GM19193 (cell line): ENCODE measurements around the gene CTIF.

Experiments used
- POLR2A ChIP-seq: IDR thresholded peaks from 4 replicates; pipeline ENCODE4 v1.6.1; 2011; ENCODE audit not compliant: insufficient read depth, insufficient read length; ENCODE audit errors: extremely low read depth

The CTIF gene

GRCh38 chr18:48706731-48707130 lies 167.9 kb downstream of the CTIF start:
- TF ChIP-seq POLR2A = no peak

DNA sequence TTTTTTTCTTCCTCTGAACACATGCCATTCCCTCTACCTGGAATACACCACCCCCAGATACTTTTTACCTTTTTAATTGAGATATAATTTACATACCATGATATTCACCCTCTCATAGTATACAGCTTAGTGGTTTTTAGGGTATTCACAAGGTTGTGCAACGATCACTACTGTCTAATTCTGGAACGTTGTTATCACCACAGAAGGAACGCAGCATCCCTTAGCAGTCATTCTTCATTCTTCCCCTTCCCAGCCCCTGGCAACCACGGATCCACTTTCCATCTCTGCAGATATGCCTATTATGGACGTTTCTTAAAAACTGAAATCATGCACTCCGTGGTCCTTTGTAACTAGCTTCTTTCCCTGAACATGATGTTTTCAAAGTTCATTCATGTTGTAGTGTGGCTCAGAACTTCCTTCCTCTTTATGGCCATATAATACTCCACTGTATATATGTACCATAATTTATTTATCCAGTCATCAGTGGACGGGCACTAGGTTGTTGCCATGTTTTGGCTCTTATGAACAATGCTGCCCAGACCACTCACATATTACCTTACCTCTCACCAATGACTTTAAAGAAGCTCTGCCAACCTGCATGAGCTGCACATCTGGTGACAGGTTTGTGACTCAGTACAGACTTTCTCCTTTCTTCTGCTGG lies 168.9 kb downstream of the CTIF start:
- TF ChIP-seq POLR2A = no peak

- no peak for TF ChIP-seq POLR2A
These were observed 170.0 kb downstream of the CTIF start for GRCh38 chr18:48708807-48709206.

GRCh38 chr18:48709371-48710062 lies 170.7 kb downstream of the CTIF start:
- no peak for TF ChIP-seq POLR2A

GRCh38 chr18:48711651-48712486 lies 173.0 kb downstream of the CTIF start:
- TF ChIP-seq POLR2A = no peak

DNA sequence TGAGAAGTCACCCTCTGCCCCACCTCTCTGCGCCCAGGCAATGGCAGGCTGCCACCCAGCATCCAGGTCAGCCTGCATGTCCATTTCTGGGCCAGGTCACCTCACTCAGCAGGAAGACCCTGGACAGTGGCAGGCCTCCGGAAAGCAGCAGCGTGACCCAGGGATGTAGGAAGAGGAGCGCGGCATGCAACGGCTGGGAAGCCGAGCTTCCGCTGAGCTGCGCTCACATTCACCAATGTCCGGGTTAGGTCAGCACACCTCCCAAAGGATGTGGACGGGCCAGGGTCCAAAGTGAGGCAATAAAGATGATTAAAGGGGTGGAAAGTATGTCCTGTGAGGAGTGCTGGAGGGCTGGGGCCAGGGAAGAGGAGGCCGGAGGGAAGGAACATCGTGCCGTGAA lies 174.5 kb downstream of the CTIF start:
- TF ChIP-seq POLR2A = no peak

DNA sequence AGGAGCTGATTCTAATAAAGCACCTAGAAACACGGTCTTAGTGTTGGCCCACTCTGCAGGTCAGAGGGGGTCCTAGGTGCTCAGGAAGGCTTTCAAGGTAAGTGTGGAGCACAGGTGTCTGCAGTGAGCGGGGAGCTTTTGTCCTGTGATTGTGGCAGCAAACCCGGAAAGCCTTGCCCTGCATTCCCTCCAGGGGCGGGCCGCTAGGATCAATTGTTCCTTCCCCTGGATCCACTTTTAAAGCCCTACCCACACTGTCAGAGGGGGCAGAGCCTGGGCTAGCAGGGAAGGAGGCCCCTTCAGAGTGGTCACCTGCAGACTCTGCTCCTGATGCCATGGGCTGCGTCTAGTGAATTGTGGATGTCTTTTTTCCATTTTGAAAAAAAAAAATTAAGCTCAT lies 176.0 kb downstream of the CTIF start:
- no peak for TF ChIP-seq POLR2A

GRCh38 chr18:48715711-48716361 lies 177.0 kb downstream of the CTIF start:
- no peak for TF ChIP-seq POLR2A

GRCh38 chr18:48718251-48718959 lies 179.6 kb downstream of the CTIF start:
- no peak for TF ChIP-seq POLR2A

DNA sequence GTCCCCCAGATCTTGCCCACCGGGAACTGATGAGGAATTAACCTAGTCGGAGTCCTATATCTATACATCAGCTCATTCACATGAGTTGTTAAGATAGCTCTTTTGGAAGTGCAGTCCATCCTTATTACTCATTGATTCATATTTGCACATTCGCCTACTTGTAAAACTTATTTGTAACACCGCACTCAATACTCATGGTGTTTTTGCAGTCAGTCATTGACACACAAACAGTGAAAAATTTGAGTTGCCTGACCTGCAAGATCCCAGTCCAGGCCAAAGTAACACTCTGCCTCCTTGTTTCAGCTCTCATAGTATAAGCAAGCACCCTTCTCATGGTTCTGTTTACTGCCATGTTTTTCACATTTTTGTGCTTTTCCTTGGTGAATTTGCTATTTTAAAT lies 180.6 kb downstream of the CTIF start:
- no peak for TF ChIP-seq POLR2A

DNA sequence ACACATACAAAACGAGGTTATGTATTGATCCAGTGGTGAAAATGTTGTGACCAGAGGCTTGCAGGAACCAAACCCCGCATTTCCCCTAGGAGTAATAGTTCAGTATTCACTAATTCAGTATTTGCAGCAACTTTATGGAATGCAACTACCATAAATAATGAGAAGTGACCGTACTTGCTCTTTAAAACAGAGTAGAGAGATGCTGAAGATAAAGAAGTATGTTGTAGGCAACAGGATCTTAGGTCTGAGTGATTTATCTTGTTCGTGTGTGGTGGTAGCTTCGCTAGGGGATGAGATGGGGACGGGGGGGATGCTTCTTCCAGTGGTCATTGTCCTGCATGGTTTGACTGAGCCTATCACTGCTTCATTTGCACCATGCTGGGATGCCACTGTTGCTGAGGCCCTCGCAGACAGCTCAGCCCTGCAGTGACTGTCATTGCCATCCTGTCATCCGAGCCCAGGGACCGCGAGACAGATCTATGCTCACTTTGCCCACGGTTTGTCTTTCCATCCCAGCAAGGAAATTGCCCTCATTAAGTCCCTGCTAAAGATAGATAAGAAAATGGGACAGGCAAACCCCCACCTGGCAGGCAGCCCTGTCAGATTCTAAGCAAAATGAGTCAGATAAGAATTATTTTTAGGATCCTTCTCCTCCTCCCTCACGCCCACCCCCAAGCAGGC lies 181.3 kb downstream of the CTIF start:
- TF ChIP-seq POLR2A = no peak

DNA sequence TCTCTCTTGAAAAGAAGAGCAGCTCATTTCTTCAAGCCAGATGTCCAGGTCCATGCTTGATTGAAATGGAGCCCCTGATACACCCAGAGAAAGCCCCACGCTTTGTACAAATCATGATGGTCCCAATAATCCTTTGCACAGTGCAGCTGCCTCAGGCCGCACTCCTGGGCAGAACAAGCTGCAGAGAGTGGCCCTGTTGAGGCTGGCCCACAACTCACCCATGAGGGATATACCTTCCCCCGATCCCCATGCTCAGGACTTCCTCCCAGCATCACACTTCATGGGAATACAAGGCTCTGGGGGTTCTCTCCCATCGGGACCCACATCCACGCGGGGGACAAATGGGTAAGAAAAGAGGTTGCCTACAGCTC lies 181.8 kb downstream of the CTIF start:
- no peak for TF ChIP-seq POLR2A

DNA sequence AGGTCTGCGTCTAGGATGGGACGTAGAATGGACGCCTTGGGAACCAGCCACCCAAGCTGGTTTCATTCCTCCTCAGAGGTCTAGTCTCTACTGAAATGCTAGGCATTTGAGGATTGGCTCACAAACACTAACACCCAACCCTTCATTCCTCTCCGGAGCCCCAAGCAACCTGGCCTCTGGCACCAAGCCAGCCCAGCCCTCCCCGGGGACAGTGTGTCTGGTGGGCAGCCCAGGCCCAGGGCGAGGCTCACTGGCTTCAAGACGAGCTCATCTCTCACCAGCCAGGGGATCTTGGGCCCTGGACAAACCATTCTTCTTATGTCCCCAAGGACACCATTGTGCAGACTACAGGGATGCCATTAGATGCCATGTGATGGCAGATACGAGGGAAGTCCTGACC lies 182.5 kb downstream of the CTIF start:
- TF ChIP-seq POLR2A = no peak

DNA sequence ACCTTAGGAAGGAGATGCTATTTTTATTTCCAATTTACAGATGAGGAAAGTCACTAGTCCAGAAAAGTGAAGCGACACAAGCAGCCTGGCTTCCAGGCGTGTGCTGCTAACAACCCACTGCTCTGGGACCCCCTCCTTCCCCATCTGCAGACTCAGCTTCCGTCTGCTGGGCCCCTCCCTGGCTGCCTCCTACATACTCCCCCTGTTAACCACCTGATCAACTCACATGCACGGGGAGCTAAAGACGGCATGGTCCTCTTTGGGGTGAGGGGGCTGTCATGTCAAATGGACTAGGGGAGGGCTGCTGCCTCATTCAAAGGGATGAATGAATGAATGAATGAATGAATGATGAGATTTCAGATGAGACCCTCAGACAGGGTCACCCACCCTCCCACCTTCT lies 184.2 kb downstream of the CTIF start:
- no peak for TF ChIP-seq POLR2A
